ENCODE measurements around the gene LRRC34. TPM values are rescaled to one million over a fixed set of nuclear protein-coding genes. Genes with fewer than 3 reads are reported as not detected.

The LRRC34 gene
- total and polyA plus RNA-seq, 9 of the 15 experiments (the other 6 are each of a cell fraction or from before 2014, with no cell fraction given), result 0.17 to 0.30 TPM; not detected in 7

GRCh38 chr3:169848741-169849140 lies 36.0 kb upstream of the LRRC34 start:
- BruUV-seq (replicated peaks), result no TSS peak
- no peaks in the 10 kb centered on the region for H3K36me3 ChIP-seq (ENCODE audit: control insufficient read depth, insufficient read depth, low read length)
- FAIRE-seq (no peak), DNase-seq (ENCODE audit: extremely low read depth in 1 of 4, low spot score in 3 of 4) (no peak), ATAC-seq (no peak)
- no peak overlapping the region for H2AFZ ChIP-seq (ENCODE audit: low read depth, low read length)
- H3K9me3 ChIP-seq (replicated peaks; ENCODE audit: control insufficient read depth, insufficient read depth, low read depth, low read length), result no peaks in the 10 kb centered on the region
- POLR2A ChIA-PET, result no interaction called here
- H3K79me2 ChIP-seq (ENCODE audit: control insufficient read depth, insufficient read depth, low read length), result no peaks in the 10 kb centered on the region
- intact Hi-C loops (cut with micrococcal nuclease) (no loop called here), in situ Hi-C loops (cut with MboI) (no loop called here)
- CTCF ChIA-PET (ENCODE audit: low intra/inter-chr PET ratio), result no interaction called here
- H3K9ac ChIP-seq (ENCODE audit: insufficient read depth in 1 of 2, low read depth in 2 of 2, low read length in 2 of 2), result no peak overlapping the region
- H3K27ac ChIP-seq (ENCODE audit: extremely low read depth, low read depth, low read length), result no peak overlapping the region
- H3K9me1 ChIP-seq (ENCODE audit: control insufficient read depth, insufficient read depth, low read length), result no peaks in the 10 kb centered on the region
- H3K27me3 ChIP-seq (ENCODE audit: control insufficient read depth in 2 of 2, insufficient read depth in 2 of 2, low read length in 2 of 2), result peaks cover 9 to 28% of the 10 kb centered on the region in 2 experiments; a peak in 4 of 5 replicates
- no peak overlapping the region for H3K4me2 ChIP-seq (ENCODE audit: insufficient read depth, low read length)
- no peak for TF ChIP-seq ARNT (IDR thresholded peaks at IDR 0.05)
- no peak for TF ChIP-seq CHD2 (IDR thresholded peaks at IDR 0.05; ENCODE audit: low read depth, low read length)
- no peak for TF ChIP-seq ZNF197 (CRISPR knock-in tag; IDR thresholded peaks at IDR 0.05; ENCODE audit: low read depth)
- no peak for TF ChIP-seq ID3 (CRISPR knock-in tag; IDR thresholded peaks at IDR 0.05)
- TF ChIP-seq ID3 (tag; IDR thresholded peaks at IDR 0.05), result no peak
- no peak for TF ChIP-seq DACH1 (IDR thresholded peaks at IDR 0.05; ENCODE audit: partially characterized antibody)
- no peak for TF ChIP-seq FOXA3 (CRISPR knock-in tag; conservative IDR thresholded peaks at IDR 0.05 in 1 of 2, IDR thresholded peaks at IDR 0.05 in 1 of 2)
- no peaks in the 10 kb centered on the region for H4K20me1 ChIP-seq (replicated peaks; ENCODE audit: control insufficient read depth, insufficient read depth, low read length)
- 55% methylated on average over 3 of the region's 3 CpGs for WGBS (ENCODE audit: insufficient coverage, low coverage, missing lambda C conversion rate)
- no peak overlapping the region for H3K4me3 ChIP-seq
- 0 out of 5 replicates have a peak, but pooled peaks cover 0 to 4% of the 10 kb centered on the region in 2 experiments for H3K4me1 ChIP-seq (replicated peaks in 1 of 2; ENCODE audit: control insufficient read depth in 2 of 2, insufficient read depth in 2 of 2, low read length in 2 of 2)
